ENCODE measurements around the gene UPK3BL1.
"Not testable (repeated sequence)": the region's sequence is repeated elsewhere in the genome, so short reads cannot be mapped to it uniquely, and the experiment has no call there.

The UPK3BL1 gene

GRCh38 chr7:102611675-102612325, 30.8 kb downstream of the UPK3BL1 start:
- no CpG with 5 or more reads among the region's 10 CpGs for WGBS, 2 donors (ENCODE audit: extremely low coverage in 2 of 2, insufficient read length in 2 of 2, insufficient replicate concordance in 1 of 2)
- not testable (repeated sequence) for H3K36me3 ChIP-seq (replicated peaks in 1 of 2; ENCODE audit: control insufficient read depth in 2 of 2, insufficient read depth in 2 of 2, low read length in 2 of 2); H3K79me1 ChIP-seq (ENCODE audit: low read depth, low read length); H3K4me1 ChIP-seq (ENCODE audit: control insufficient read depth in 2 of 2, insufficient read depth in 1 of 2, low read depth in 1 of 2, low read length in 2 of 2); H3K23ac ChIP-seq (ENCODE audit: low read depth, low read length, poor library complexity); H2BK15ac ChIP-seq (ENCODE audit: low read length); H4K91ac ChIP-seq (ENCODE audit: low read depth, low read length, poor library complexity); H4K8ac ChIP-seq (ENCODE audit: low read depth, low read length); H2BK12ac ChIP-seq (ENCODE audit: low read length); H3K4ac ChIP-seq (ENCODE audit: low read length); H2BK120ac ChIP-seq (ENCODE audit: low read depth, low read length); H3K27me3 ChIP-seq (ENCODE audit: control insufficient read depth in 3 of 3, insufficient read depth in 3 of 3, low read depth in 1 of 3, low read length in 3 of 3); H3K4me2 ChIP-seq (ENCODE audit: insufficient read depth, low read length, poor library complexity, severe bottlenecking); H3K9me3 ChIP-seq (replicated peaks in 1 of 2; ENCODE audit: control insufficient read depth in 2 of 2, insufficient read depth in 1 of 2, low read depth in 1 of 2, low read length in 2 of 2); H2BK5ac ChIP-seq (ENCODE audit: low read length); H2AK5ac ChIP-seq (ENCODE audit: low read depth, low read length)
- Histone ChIP-seq H3K14ac (ENCODE audit: low read length) (peak overlapping the region; percentile 97), H2AFZ (ENCODE audit: low read length) (peak overlapping the region; percentile 64), H3K9ac (ENCODE audit: low read depth, low read length, poor library complexity) (peak overlapping the region; percentile 72), H3K4me3 (ENCODE audit: low read length in 2 of 2) (peak overlapping the region; percentile 31 to 37), H3K27ac (replicated peaks; ENCODE audit: low read length) (peak overlapping the region; percentile 90), H3K18ac (ENCODE audit: low read length) (peak overlapping the region; percentile 97)
- DNase-seq (ENCODE audit: low spot score): peak; percentile 43

DNA sequence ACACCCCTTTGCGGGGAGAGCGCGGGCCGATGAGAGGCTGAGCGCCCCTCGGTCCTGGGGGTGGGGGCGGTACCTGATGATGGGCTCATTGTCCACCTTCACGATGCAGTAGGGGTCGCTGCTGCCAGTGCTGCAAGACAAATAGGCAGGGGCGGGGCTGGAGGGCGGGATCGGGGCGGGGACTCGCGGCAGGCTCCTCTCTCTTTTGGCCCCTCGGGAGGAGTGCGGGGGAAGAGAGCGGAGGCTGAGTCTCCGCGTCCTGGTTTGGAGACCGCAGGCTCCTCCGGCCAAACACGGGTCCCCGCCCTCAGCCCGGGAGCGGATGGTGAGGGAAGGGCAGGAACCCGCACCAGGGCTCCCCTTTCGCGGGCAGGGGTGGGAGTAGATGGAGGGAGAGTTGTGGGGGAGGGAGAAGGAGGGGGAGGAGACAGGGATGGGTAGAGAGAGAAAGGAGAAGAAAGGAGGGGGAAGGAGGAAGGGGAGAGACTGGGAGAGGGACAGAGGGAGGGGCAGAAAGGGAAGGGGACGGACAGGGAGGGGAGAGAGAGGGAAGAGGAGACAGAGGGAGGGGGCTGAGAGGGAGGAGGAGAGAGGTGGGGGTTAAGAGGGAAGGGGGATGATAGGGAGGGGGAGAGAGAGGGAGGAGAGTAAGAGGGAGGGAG, 31.4 kb downstream of the UPK3BL1 start:
- not testable (repeated sequence) for H2AK5ac ChIP-seq (ENCODE audit: low read depth, low read length); DNase-seq (ENCODE audit: low spot score); H3K36me3 ChIP-seq (replicated peaks in 1 of 2; ENCODE audit: control insufficient read depth in 2 of 2, insufficient read depth in 2 of 2, low read length in 2 of 2); H3K27me3 ChIP-seq (ENCODE audit: control insufficient read depth in 3 of 3, insufficient read depth in 3 of 3, low read depth in 1 of 3, low read length in 3 of 3); H2BK12ac ChIP-seq (ENCODE audit: low read length); H2BK5ac ChIP-seq (ENCODE audit: low read length); H3K4me1 ChIP-seq (ENCODE audit: control insufficient read depth in 2 of 2, insufficient read depth in 1 of 2, low read depth in 1 of 2, low read length in 2 of 2); H3K4me2 ChIP-seq (ENCODE audit: insufficient read depth, low read length, poor library complexity, severe bottlenecking); H3K79me1 ChIP-seq (ENCODE audit: low read depth, low read length); H4K8ac ChIP-seq (ENCODE audit: low read depth, low read length); H2BK120ac ChIP-seq (ENCODE audit: low read depth, low read length); H3K4ac ChIP-seq (ENCODE audit: low read length); H3K4me3 ChIP-seq (ENCODE audit: low read length in 2 of 2); H3K14ac ChIP-seq (ENCODE audit: low read length); H4K91ac ChIP-seq (ENCODE audit: low read depth, low read length, poor library complexity); H3K27ac ChIP-seq (replicated peaks; ENCODE audit: low read length); H2BK15ac ChIP-seq (ENCODE audit: low read length); H3K9ac ChIP-seq (ENCODE audit: low read depth, low read length, poor library complexity); H3K18ac ChIP-seq (ENCODE audit: low read length); H2AFZ ChIP-seq (ENCODE audit: low read length); H3K23ac ChIP-seq (ENCODE audit: low read depth, low read length, poor library complexity); H3K9me3 ChIP-seq (replicated peaks in 1 of 2; ENCODE audit: control insufficient read depth in 2 of 2, insufficient read depth in 1 of 2, low read depth in 1 of 2, low read length in 2 of 2)
- WGBS, 2 donors (ENCODE audit: extremely low coverage in 2 of 2, insufficient read length in 2 of 2, insufficient replicate concordance in 1 of 2): no CpG with 5 or more reads among the region's 30 CpGs

DNA sequence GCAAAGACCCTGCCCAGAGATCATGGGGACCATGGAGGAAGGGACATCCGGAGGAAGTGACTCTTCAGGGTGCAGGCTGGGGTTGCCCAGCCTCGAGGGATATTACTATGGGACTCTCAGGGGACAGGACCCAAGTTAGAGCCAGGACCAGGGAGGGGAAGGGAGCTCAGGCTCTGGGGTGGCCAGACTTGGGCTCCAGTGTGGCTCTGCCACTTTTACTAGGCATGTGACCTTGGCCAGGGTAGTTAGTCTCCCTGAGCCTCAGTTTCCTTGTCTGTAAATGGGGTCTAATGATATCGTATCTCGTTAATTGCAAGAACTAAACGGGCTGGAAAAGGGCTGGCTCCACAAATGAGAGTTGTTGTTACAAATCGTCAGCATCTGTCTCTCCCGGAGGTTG, 32.1 kb downstream of the UPK3BL1 start:
- H3K9me3 ChIP-seq (replicated peaks in 1 of 2; ENCODE audit: control insufficient read depth in 2 of 2, insufficient read depth in 1 of 2, low read depth in 1 of 2, low read length in 2 of 2); H3K9ac ChIP-seq (ENCODE audit: low read depth, low read length, poor library complexity); H4K91ac ChIP-seq (ENCODE audit: low read depth, low read length, poor library complexity); DNase-seq (ENCODE audit: low spot score); H3K27me3 ChIP-seq (ENCODE audit: control insufficient read depth in 3 of 3, insufficient read depth in 3 of 3, low read depth in 1 of 3, low read length in 3 of 3); H2AK5ac ChIP-seq (ENCODE audit: low read depth, low read length); H3K27ac ChIP-seq (replicated peaks; ENCODE audit: low read length); H2BK120ac ChIP-seq (ENCODE audit: low read depth, low read length); H2BK5ac ChIP-seq (ENCODE audit: low read length); H3K79me1 ChIP-seq (ENCODE audit: low read depth, low read length); H2BK12ac ChIP-seq (ENCODE audit: low read length); H3K4me3 ChIP-seq (ENCODE audit: low read length in 2 of 2); H3K4me2 ChIP-seq (ENCODE audit: insufficient read depth, low read length, poor library complexity, severe bottlenecking); H2AFZ ChIP-seq (ENCODE audit: low read length); H3K4ac ChIP-seq (ENCODE audit: low read length); H3K4me1 ChIP-seq (ENCODE audit: control insufficient read depth in 2 of 2, insufficient read depth in 1 of 2, low read depth in 1 of 2, low read length in 2 of 2); H3K18ac ChIP-seq (ENCODE audit: low read length); H3K36me3 ChIP-seq (replicated peaks in 1 of 2; ENCODE audit: control insufficient read depth in 2 of 2, insufficient read depth in 2 of 2, low read length in 2 of 2); H3K14ac ChIP-seq (ENCODE audit: low read length); H2BK15ac ChIP-seq (ENCODE audit: low read length); H3K23ac ChIP-seq (ENCODE audit: low read depth, low read length, poor library complexity); H4K8ac ChIP-seq (ENCODE audit: low read depth, low read length): not testable (repeated sequence)
- no CpG with 5 or more reads among the region's 7 CpGs for whole genome bisulfite sequencing, 2 donors (ENCODE audit: extremely low coverage in 2 of 2, insufficient read length in 2 of 2, insufficient replicate concordance in 1 of 2)

DNA sequence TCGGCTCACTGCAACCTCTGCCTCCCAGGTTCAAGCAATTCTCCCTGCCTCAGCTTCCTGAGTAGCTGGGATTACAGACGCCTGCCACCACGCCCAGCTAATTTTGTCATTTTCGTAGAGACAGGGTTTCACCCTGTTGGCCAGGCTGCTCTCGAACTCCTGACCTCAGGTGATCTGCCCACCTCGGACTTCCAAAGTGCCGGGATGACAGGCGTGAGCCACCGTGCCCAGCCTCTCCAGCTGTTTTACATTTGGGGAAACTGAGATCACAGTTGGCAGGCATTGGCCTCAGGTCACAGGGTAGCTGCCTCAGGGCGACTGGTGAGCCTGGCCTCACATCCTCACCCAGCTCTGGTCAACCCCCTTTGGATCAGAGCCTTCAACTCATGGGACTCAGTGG, 32.9 kb downstream of the UPK3BL1 start:
- H2BK120ac ChIP-seq (ENCODE audit: low read depth, low read length); H3K4me1 ChIP-seq (ENCODE audit: control insufficient read depth in 2 of 2, insufficient read depth in 1 of 2, low read depth in 1 of 2, low read length in 2 of 2); H2BK15ac ChIP-seq (ENCODE audit: low read length); H4K8ac ChIP-seq (ENCODE audit: low read depth, low read length); H3K4ac ChIP-seq (ENCODE audit: low read length); H3K9me3 ChIP-seq (replicated peaks in 1 of 2; ENCODE audit: control insufficient read depth in 2 of 2, insufficient read depth in 1 of 2, low read depth in 1 of 2, low read length in 2 of 2); H3K27ac ChIP-seq (replicated peaks; ENCODE audit: low read length); H3K9ac ChIP-seq (ENCODE audit: low read depth, low read length, poor library complexity); H3K4me2 ChIP-seq (ENCODE audit: insufficient read depth, low read length, poor library complexity, severe bottlenecking); H2AK5ac ChIP-seq (ENCODE audit: low read depth, low read length); H2AFZ ChIP-seq (ENCODE audit: low read length); H3K18ac ChIP-seq (ENCODE audit: low read length); H3K27me3 ChIP-seq (ENCODE audit: control insufficient read depth in 3 of 3, insufficient read depth in 3 of 3, low read depth in 1 of 3, low read length in 3 of 3); H4K91ac ChIP-seq (ENCODE audit: low read depth, low read length, poor library complexity); DNase-seq (ENCODE audit: low spot score); H3K79me1 ChIP-seq (ENCODE audit: low read depth, low read length); H3K14ac ChIP-seq (ENCODE audit: low read length); H2BK5ac ChIP-seq (ENCODE audit: low read length); H3K4me3 ChIP-seq (ENCODE audit: low read length in 2 of 2); H3K36me3 ChIP-seq (replicated peaks in 1 of 2; ENCODE audit: control insufficient read depth in 2 of 2, insufficient read depth in 2 of 2, low read length in 2 of 2); H2BK12ac ChIP-seq (ENCODE audit: low read length); H3K23ac ChIP-seq (ENCODE audit: low read depth, low read length, poor library complexity): not testable (repeated sequence)
- WGBS, 2 donors (ENCODE audit: extremely low coverage in 2 of 2, insufficient read length in 2 of 2, insufficient replicate concordance in 1 of 2): no CpG with 5 or more reads among the region's 10 CpGs

Measured in neuronal stem cell (in vitro differentiated cells).